Osteocyte (in vitro differentiated cells): ENCODE measurements around the gene LRCH2. TPM values are rescaled to one million over a fixed set of nuclear protein-coding genes. Genes with fewer than 3 reads are reported as not detected.

ENCODE experiments used
- DNase-seq: peaks from one replicate; pipeline ENCODE4 v3.0.0; 2021; ENCODE audit warnings: mixed read lengths; ENCODE audit not compliant: unreplicated experiment; ENCODE audit errors: extremely low spot score
- H3K27ac Mint-ChIP-seq: one replicate; pipeline ENCODE4 v1.8.0; 2021; ENCODE audit warnings: mild to moderate bottlenecking, mixed read lengths; ENCODE audit not compliant: unreplicated experiment
- H3K27me3 Mint-ChIP-seq: one replicate; pipeline ENCODE4 v1.8.0; 2021; ENCODE audit warnings: mixed read lengths; ENCODE audit not compliant: unreplicated experiment
- H3K36me3 Mint-ChIP-seq: one replicate; pipeline ENCODE4 v1.8.0; 2021; ENCODE audit warnings: mixed read lengths; ENCODE audit not compliant: unreplicated experiment
- H3K4me1 Mint-ChIP-seq: one replicate; pipeline ENCODE4 v1.8.0; 2021; ENCODE audit warnings: mixed read lengths; ENCODE audit not compliant: unreplicated experiment
- H3K4me3 Mint-ChIP-seq: one replicate; pipeline ENCODE4 v1.8.0; 2021; ENCODE audit warnings: mild to moderate bottlenecking, moderate library complexity, mixed read lengths; ENCODE audit not compliant: unreplicated experiment
- H3K9me3 Mint-ChIP-seq: one replicate; pipeline ENCODE4 v1.8.0; 2021; ENCODE audit warnings: mixed read lengths; ENCODE audit not compliant: unreplicated experiment
- total RNA-seq: library from RNA; stranded (reverse); gene quantifications from 2 replicates; pipeline ENCODE4 v1.2.1, GENCODE V29; 2021
- TF ChIP-seq, protein P1 (sequence below): fragments of 200-600 bp; sonication (generic); IDR thresholded peaks from 2 replicates; pipeline ENCODE4 v1.5.0; 2021; ENCODE audit warnings: antibody characterized with exemption, mild to moderate bottlenecking, moderate library complexity

Gene LRCH2
- total RNA-seq, 1 donor from 2014 or later: 7.9 TPM

DNA sequence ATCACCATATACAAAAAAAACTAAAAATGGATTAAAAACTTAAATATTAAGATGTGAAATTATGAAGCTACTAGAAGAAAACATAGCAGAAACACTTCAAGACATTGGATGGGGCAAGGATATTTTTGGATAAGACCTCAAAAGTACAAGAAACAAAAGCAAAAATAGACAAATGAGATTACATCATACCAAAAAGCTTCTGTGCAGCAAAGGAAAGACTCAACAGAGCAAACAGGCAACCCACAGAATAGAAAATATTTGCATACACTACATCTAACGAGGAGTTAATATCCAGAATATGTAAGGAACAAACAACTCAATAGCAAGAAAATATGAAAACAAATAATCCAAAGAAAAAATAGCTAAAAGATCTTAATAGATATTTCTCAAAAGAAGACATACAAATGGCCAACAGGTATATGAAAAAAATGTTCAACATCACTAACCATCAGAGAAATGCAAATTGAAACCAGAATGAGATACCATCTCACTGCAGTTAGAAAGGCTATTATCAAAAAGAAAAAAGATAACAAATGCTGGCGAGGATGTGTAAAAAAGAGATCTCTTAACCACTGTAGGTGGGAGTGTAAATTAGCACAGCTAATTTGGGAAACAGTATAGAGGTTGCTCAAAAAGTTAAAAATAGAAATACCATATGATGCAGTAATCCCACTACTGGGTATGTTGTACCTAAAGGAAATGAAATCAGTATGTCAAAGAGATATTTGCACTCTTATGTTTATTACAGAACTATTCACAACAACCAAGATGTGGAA, 17.8 kb upstream of the LRCH2 start:
- Mint-ChIP-seq H3K36me3 (no peaks in the 10 kb centered on the region), H3K9me3 (no peaks in the 10 kb centered on the region), H3K4me3 (no peak overlapping the region), H3K4me1 (no peaks in the 10 kb centered on the region), H3K27ac (no peak overlapping the region), H3K27me3 (peaks cover 58% of the 10 kb centered on the region)
- DNase-seq: no peak
- TF ChIP-seq, protein P1, sequence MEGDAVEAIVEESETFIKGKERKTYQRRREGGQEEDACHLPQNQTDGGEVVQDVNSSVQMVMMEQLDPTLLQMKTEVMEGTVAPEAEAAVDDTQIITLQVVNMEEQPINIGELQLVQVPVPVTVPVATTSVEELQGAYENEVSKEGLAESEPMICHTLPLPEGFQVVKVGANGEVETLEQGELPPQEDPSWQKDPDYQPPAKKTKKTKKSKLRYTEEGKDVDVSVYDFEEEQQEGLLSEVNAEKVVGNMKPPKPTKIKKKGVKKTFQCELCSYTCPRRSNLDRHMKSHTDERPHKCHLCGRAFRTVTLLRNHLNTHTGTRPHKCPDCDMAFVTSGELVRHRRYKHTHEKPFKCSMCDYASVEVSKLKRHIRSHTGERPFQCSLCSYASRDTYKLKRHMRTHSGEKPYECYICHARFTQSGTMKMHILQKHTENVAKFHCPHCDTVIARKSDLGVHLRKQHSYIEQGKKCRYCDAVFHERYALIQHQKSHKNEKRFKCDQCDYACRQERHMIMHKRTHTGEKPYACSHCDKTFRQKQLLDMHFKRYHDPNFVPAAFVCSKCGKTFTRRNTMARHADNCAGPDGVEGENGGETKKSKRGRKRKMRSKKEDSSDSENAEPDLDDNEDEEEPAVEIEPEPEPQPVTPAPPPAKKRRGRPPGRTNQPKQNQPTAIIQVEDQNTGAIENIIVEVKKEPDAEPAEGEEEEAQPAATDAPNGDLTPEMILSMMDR: no peak

DNA sequence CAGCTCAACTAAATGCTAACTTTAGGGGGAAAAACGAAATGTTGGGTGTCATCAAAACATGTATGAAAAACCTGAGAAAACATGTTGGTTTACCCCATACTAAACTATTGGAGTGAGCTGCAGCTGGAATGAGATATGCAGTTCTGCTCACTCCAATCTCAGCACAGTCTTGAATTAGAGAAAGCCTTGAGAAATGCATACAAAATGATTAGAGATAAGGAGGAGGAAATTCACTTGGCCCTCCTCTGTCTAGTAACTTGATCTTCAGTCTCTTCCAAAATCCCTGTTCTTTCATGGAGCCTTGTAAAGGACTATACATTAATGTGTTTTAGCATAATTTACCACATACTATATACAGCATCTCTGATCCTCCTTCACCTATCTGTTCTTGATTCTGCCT, 3.2 kb upstream of the LRCH2 start:
- peaks cover 39% of the 10 kb centered on the region for H3K27me3 Mint-ChIP-seq
- no peaks in the 10 kb centered on the region for H3K36me3 Mint-ChIP-seq
- TF ChIP-seq, protein P1: no peak
- peaks cover 14% of the 10 kb centered on the region for H3K4me1 Mint-ChIP-seq
- H3K9me3 Mint-ChIP-seq: no peaks in the 10 kb centered on the region
- no peak overlapping the region for H3K27ac Mint-ChIP-seq
- DNase-seq: no peak
- no peak overlapping the region for H3K4me3 Mint-ChIP-seq

DNA sequence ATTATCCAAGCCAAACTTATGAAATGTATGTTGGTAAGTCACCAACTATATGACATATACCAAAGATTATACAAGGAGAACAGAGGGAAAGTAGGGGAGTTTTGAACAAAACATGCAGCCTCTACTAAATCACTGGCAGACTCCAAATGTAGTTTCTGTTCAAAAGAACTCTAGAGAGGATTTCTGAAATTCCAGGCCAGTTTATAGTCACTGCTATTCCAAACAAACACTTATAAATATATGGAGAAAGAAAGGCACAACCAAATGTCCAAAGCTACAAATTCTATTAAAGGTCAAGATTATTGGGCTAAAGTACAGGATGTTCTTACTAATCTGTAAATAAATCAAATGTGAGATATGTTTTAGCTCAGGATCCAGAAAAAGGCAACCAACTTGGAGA, 2.7 kb upstream of the LRCH2 start:
- H3K4me3 Mint-ChIP-seq: no peak overlapping the region

DNA sequence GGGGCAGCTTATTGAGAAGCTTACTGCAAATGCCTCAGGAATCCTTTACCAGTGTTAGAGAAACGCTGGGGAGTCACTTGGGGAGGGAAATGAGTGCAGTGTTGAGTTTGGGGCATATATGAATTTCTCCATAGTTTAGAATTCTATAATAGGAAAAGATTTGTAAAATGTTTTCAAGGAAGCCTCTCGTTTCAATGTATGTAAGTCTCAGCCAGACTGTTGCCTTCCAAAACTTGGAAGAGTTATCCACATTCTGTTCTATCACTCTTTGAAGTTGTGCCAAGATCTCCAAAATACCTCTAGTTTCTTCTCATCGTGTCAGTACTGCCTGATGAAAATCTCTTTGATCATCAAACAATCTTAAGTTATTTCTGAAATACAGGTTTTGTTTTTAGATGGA, 565 bp upstream of the LRCH2 start:
- peaks cover 33% of the 10 kb centered on the region for H3K27me3 Mint-ChIP-seq
- no peaks in the 10 kb centered on the region for H3K9me3 Mint-ChIP-seq
- H3K27ac Mint-ChIP-seq: no peak overlapping the region
- DNase-seq: no peak
- H3K36me3 Mint-ChIP-seq: peaks cover 3% of the 10 kb centered on the region
- H3K4me3 Mint-ChIP-seq: peak overlapping the region; percentile 97
- H3K4me1 Mint-ChIP-seq: peaks cover 27% of the 10 kb centered on the region
- TF ChIP-seq, protein P1: no peak

More for the DNA sequence above, 2.7 kb upstream of the LRCH2 start:
- H3K27me3 Mint-ChIP-seq: peaks cover 42% of the 10 kb centered on the region
- TF ChIP-seq, protein P1: no peak
- DNase-seq: no peak
- no peaks in the 10 kb centered on the region for H3K9me3 Mint-ChIP-seq
- no peaks in the 10 kb centered on the region for H3K36me3 Mint-ChIP-seq
- H3K27ac Mint-ChIP-seq: no peak overlapping the region
- peaks cover 19% of the 10 kb centered on the region for H3K4me1 Mint-ChIP-seq

DNA sequence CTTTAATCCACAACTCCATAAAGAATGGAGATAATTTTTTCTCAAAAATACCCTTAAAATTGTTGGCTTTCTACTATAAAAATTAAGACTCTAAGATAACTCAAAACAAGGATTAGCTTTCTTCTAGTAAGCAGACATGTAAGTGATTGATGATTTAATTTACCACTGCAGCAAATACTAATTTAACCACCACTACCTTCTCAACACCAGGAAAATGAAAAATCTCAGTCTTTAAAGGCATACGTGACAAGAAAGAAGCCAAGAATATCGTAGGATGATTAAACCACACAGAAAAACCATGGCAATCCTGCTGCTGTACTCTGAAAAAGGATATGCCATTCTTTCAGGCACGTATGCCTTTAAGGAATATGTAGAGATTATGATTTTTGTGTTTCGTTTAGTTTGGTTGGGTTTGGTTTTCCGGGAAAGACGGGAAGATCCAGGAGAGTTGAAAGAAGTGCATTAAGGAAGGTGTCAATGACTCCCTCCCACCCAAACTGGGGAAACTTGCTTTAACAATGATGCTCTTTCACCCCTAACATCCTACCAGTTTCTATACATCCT, 881 bp downstream of the LRCH2 start:
- DNase-seq: no peak
- TF ChIP-seq, protein P1: no peak

More for the DNA sequence above, 881 bp downstream of the LRCH2 start:
- peaks cover 20% of the 10 kb centered on the region for H3K27me3 Mint-ChIP-seq
- H3K27ac Mint-ChIP-seq: peak overlapping the region; percentile 89
- no peaks in the 10 kb centered on the region for H3K9me3 Mint-ChIP-seq
- H3K4me1 Mint-ChIP-seq: peaks cover 27% of the 10 kb centered on the region
- peak overlapping the region; percentile 97 for H3K4me3 Mint-ChIP-seq
- H3K36me3 Mint-ChIP-seq: peaks cover 3% of the 10 kb centered on the region
